Measurements from ENCODE around the gene TLR9. TPM values are rescaled to one million over a fixed set of nuclear protein-coding genes. Genes with fewer than 3 reads are reported as not detected.

TLR9 gene
- total RNA-seq, 1 donor from 2014 or later = 0.50 TPM

DNA sequence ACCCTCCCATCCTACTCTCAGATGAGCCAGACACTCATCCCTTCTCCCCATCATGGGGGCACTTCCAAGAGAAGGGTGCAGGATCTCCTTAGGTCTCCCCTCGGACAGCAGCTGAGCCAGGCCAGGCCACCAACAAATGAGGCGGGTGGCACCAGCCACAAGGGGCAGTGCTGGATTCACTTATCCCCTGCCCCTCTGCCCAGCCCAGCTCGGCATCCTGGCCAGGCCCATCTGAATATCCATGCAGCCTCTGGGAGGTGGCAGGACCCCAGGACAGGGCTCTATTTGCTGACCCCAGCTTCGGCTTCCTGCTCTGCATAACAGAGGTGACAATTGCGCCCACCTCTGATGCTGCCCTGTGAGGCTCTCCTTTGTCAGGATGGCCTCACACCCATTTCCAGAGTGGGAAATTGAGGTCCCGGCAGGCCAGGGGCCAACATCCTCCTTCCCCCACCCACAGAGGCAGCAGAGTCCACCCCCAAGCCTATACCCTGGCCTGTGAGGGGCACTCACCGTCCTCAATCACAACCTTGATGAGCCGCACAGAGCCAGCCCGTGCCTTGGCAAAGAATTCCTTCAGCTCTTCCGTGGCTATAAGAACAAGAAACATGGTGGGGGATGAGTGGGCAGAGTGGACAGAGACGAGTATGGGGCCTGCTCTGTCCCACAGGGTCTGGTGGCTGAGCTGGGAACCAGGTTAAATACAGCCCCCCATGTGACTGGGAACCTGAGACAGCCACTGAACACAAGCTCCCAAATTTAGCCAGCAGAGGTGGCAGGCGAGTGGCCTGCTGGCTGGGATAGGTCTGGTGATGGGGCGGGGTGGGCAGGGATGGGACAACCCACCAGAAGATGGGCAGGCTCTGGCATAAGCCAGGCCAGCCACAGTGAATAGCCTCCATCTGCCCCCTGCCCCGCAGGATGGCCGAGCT is 9.3 kb upstream of the TLR9 start:
- Mint-ChIP-seq H3K36me3 (ENCODE audit: low read depth) (peaks cover 46% of the 10 kb centered on the region), H3K27me3 (ENCODE audit: low read depth) (no peaks in the 10 kb centered on the region), H3K4me3 (ENCODE audit: low read depth) (no peak overlapping the region), H3K4me1 (ENCODE audit: low read depth) (peaks cover 31% of the 10 kb centered on the region), H3K9me3 (no peaks in the 10 kb centered on the region), H3K27ac (no peak overlapping the region)
- intact Hi-C loops (cut with micrococcal nuclease) = no loop called here
- DNase-seq (ENCODE audit: low spot score) = no peak

DNA sequence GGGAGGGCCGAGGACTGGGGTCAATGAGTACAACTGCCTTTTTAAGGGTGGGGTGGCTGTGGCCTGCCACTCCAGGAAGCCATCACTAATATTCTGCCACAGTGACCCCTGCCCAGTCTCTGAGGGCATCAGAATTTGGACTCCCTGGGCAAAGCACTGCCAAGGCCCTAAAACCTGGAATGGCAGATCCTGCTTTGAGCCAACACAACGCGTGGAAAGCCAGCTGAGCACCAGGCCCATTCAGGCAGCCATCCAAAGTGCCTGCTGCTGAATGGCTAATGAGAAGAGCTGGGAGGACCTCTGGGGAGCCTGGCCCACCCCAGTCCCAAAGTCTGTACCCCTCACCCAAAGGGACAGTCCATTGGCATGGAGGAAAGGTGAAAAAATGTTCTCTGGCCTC is 8.5 kb upstream of the TLR9 start:
- intact Hi-C loops (cut with micrococcal nuclease) = no loop called here
- no peak overlapping the region for H3K27ac Mint-ChIP-seq
- no peak overlapping the region for H3K4me3 Mint-ChIP-seq (ENCODE audit: low read depth)
- no peak for DNase-seq (ENCODE audit: low spot score)
- no peaks in the 10 kb centered on the region for H3K9me3 Mint-ChIP-seq
- no peaks in the 10 kb centered on the region for H3K27me3 Mint-ChIP-seq (ENCODE audit: low read depth)
- H3K4me1 Mint-ChIP-seq (ENCODE audit: low read depth) = peaks cover 30% of the 10 kb centered on the region
- peaks cover 48% of the 10 kb centered on the region for H3K36me3 Mint-ChIP-seq (ENCODE audit: low read depth)

DNA sequence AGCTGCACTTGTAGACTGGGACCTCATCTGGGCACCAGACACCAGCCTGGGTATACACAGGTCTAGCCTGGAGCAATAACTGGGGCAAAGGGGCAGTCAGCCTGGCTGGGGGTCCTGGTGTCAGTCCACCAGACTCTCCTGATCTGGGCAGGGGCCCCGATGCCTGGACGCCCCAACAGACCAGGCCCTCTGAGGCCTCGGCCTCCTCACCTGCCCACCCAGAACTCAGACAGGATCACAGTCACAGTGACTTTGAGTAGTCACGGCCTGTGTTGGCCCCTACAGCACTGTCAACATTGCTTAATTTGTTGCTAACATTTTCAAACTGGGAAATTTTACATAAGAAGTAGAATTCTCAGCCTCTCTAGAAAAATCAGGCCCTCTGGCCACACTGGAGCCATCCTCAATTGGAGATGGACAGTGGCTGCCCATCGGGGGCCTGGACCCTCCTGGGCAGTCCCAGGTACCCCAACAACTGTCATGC is 7.7 kb upstream of the TLR9 start:
- Mint-ChIP-seq H3K9me3 (no peaks in the 10 kb centered on the region), H3K4me3 (ENCODE audit: low read depth) (no peak overlapping the region)
- DNase-seq (ENCODE audit: low spot score) = no peak

DNA sequence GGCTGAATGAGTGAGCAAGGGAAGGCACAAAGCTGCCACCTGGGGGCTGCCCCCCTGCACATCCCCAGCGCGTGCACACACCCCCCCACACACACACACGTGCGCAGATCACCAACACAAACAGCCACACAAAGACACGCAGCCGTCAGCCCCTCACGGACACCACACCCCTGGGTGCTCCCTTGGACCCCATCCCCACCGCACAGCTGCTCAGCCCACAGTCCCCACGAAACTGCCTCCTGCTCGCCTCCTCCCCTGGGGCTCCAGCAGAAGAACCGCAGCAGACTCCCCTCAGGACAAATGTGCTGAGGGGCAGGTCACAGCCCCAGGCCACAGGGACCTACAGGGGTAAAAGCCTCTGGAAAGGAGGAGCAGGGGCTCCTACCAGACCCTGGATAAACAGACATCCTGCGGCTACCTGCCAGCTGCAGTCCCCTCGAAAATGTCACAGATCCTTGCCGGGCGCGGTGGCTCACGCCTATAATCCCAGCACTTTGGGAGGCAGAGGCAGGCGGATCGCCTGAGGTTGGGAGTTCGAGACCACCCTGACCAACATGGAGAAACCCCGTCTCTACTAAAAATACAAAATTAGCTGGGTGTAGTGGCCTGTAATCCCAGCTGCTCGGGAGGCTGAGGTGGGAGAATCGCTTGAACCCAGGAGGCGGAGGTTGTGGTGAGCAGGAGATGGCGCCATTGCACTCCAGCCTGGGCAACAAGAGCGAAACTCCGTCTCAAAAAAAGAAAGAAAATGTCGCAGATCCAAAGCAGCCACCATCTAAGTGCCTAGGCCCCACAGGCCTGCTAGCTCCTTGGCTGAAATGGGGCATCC is 7.0 kb upstream of the TLR9 start:
- Mint-ChIP-seq H3K36me3 (ENCODE audit: low read depth) (peaks cover 52% of the 10 kb centered on the region), H3K4me1 (ENCODE audit: low read depth) (peaks cover 21% of the 10 kb centered on the region), H3K4me3 (ENCODE audit: low read depth) (no peak overlapping the region), H3K27ac (no peak overlapping the region), H3K27me3 (ENCODE audit: low read depth) (no peaks in the 10 kb centered on the region), H3K9me3 (no peaks in the 10 kb centered on the region)
- DNase-seq (ENCODE audit: low spot score) = no peak
- intact Hi-C loops (cut with micrococcal nuclease) = no loop called here

More for the DNA sequence above, 7.7 kb upstream of the TLR9 start:
- peaks cover 26% of the 10 kb centered on the region for H3K4me1 Mint-ChIP-seq (ENCODE audit: low read depth)
- intact Hi-C loops (cut with micrococcal nuclease) = no loop called here
- H3K27me3 Mint-ChIP-seq (ENCODE audit: low read depth) = no peaks in the 10 kb centered on the region
- peak overlapping the region; percentile 17 for H3K27ac Mint-ChIP-seq
- H3K36me3 Mint-ChIP-seq (ENCODE audit: low read depth) = peaks cover 48% of the 10 kb centered on the region

DNA sequence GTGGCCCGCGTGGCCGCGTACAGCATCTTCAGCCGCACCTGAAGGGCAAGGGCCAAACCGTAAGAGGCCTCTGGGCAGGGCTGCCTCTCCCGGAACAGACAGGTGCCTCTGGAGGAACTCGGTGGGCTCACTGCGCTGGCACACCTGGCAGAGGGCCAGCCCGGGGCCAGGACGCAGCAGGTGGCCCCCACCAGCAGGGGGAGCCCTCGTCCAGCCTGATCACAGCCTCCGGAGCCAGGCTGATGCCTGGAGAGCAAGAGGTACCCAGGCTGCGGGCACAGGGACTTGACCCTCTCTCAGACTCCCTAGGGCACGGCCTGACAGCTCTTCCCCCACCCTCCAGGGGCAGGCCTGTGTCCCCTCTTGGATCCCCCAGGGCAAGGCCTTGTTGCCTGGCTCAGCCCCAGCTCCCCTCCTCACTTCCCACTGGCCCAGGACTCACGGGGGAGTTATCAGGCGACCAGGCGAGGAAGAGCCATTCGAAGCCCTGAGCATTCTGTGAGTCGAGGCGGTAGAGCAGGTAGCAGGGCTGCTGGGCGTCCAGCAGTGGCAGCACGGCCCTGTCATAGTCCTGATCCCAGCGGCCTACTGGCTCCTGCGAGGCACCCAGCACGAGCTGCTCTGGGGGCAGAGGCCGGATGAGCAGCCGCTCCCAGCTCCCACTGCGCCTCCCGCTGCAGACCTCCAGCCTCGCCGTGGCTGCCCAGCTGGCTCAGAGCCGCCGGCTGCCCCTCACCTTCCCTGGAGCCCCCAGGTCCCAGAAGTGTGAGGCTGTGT is 6.2 kb upstream of the TLR9 start:
- H3K4me1 Mint-ChIP-seq (ENCODE audit: low read depth) = peaks cover 19% of the 10 kb centered on the region
- DNase-seq (ENCODE audit: low spot score) = peak; percentile 75
- no peaks in the 10 kb centered on the region for H3K9me3 Mint-ChIP-seq
- peaks cover 52% of the 10 kb centered on the region for H3K36me3 Mint-ChIP-seq (ENCODE audit: low read depth)
- intact Hi-C loops (cut with micrococcal nuclease) = loop anchor here (1.0 kb wide), 1 partner anchor 108 kb away; no protein-coding TSS in a partner anchor
- no peaks in the 10 kb centered on the region for H3K27me3 Mint-ChIP-seq (ENCODE audit: low read depth)
- no peak overlapping the region for H3K4me3 Mint-ChIP-seq (ENCODE audit: low read depth)
- peak overlapping the region; percentile 63 for H3K27ac Mint-ChIP-seq

DNA sequence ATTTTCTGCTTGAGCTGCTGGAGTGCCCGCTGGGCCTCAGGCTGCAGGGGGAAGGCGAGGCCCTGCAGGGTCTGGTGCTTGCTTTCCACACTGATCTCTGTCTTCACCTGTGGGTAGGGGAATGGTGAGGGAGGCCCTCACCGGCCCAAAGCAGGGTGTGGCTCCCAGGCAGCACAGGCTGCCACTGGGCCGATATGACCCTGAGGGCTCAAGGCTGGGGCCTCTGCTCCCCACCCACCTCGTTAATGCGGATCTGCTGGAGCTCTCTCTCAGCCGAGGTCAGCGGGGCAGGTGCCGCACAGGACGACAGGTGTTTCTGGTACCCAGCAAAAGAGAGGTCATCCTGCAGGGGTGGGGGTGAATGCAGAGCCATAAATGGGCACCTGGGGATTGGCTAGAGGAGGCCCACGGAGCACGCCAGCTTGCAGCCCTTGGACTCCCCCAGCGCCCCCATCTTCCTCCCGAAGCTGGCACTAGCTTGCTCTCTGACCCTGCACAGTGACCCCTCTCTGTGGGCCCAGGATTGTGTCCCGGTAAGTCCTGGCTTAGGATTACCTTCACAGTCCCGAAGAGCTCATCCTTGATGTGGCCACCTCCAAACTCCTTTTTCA is 5.5 kb upstream of the TLR9 start:
- H3K27me3 Mint-ChIP-seq (ENCODE audit: low read depth) = no peaks in the 10 kb centered on the region
- H3K36me3 Mint-ChIP-seq (ENCODE audit: low read depth) = peaks cover 52% of the 10 kb centered on the region
- no peak for DNase-seq (ENCODE audit: low spot score)
- no peak overlapping the region for H3K27ac Mint-ChIP-seq
- H3K4me1 Mint-ChIP-seq (ENCODE audit: low read depth) = peaks cover 21% of the 10 kb centered on the region
- no peak overlapping the region for H3K4me3 Mint-ChIP-seq (ENCODE audit: low read depth)
- intact Hi-C loops (cut with micrococcal nuclease) = loop anchor here (1.0 kb wide), 1 partner anchor 108 kb away; no protein-coding TSS in a partner anchor
- no peaks in the 10 kb centered on the region for H3K9me3 Mint-ChIP-seq

DNA sequence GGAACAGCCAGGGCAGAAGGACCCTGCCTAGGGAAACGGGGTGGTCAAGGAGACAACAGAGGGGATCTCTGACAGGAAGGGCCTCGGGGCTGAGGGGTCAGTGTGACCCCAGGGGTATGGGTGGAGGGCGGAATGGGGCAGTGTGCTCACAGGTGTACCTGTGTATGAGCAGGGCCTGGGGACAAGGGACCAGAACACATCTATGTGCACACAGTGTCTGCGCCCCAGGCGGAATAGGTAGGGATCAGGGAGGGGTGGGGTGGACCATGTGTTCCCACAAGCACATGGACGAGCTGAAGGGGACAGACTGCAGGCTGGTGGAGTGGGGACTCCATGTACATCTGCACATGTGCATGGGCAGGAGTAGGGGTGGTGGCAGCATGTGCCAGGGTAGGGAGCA is 5.0 kb upstream of the TLR9 start:
- no peak overlapping the region for H3K27ac Mint-ChIP-seq
- peaks cover 26% of the 10 kb centered on the region for H3K4me1 Mint-ChIP-seq (ENCODE audit: low read depth)
- H3K36me3 Mint-ChIP-seq (ENCODE audit: low read depth) = peaks cover 47% of the 10 kb centered on the region

DNA sequence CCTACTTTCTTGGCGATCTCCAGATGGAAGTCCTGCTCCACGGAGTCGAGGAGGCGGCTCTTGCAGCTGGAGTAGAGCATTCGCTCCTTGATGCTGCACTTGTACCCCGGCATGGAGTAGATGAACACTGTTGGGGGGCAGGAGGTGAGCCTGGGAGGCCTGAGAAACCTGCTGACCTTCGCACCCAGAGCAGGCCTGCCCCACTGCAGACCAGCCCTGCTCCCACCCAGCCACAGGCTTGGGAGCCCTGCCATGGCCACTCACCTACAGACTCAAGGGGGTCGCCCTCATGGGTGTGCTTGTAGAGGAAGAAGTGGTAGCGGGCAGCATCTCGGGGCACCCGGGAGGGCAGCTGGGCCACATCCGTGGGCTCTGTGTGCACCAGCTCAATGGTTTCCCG is 4.2 kb upstream of the TLR9 start:
- Mint-ChIP-seq H3K27me3 (ENCODE audit: low read depth) (no peaks in the 10 kb centered on the region), H3K27ac (no peak overlapping the region), H3K4me1 (ENCODE audit: low read depth) (peaks cover 29% of the 10 kb centered on the region), H3K36me3 (ENCODE audit: low read depth) (peaks cover 45% of the 10 kb centered on the region), H3K9me3 (no peaks in the 10 kb centered on the region), H3K4me3 (ENCODE audit: low read depth) (no peak overlapping the region)
- DNase-seq (ENCODE audit: low spot score) = no peak
- intact Hi-C loops (cut with micrococcal nuclease) = no loop called here

More for the DNA sequence above, 5.0 kb upstream of the TLR9 start:
- no peak for DNase-seq (ENCODE audit: low spot score)
- H3K4me3 Mint-ChIP-seq (ENCODE audit: low read depth) = no peak overlapping the region
- H3K9me3 Mint-ChIP-seq = no peaks in the 10 kb centered on the region
- intact Hi-C loops (cut with micrococcal nuclease) = no loop called here
- H3K27me3 Mint-ChIP-seq (ENCODE audit: low read depth) = no peaks in the 10 kb centered on the region

DNA sequence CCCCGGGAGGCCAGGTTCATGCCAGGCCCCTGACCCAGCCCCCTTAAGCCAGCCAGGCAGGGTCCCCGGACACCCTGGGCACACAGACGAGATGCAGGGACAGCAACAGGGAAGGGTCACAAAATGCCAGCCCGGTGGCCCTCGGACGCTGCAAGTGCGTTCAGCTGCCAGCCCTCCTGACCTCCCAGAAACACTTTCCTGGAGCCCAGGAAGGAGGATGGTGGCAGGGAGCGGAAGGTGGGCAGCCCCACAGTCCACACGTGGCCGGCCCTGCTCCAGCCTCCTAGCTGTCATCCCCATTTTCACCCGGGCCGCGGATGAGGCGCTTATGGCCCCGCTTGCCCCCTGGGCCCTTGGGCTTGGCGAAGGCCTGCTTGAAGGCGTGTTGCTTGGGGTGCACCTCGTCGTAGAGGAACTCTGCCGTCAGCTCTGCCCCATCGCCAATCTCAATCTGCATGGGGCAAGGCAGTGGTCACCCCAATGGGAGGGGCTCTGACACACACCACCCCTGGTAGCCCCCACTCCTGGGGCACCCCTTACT is 3.4 kb upstream of the TLR9 start:
- Mint-ChIP-seq H3K9me3 (no peaks in the 10 kb centered on the region), H3K4me1 (ENCODE audit: low read depth) (peaks cover 28% of the 10 kb centered on the region), H3K4me3 (ENCODE audit: low read depth) (no peak overlapping the region), H3K27ac (no peak overlapping the region), H3K36me3 (ENCODE audit: low read depth) (peaks cover 43% of the 10 kb centered on the region), H3K27me3 (ENCODE audit: low read depth) (no peaks in the 10 kb centered on the region)
- DNase-seq (ENCODE audit: low spot score) = no peak
- intact Hi-C loops (cut with micrococcal nuclease) = no loop called here

DNA sequence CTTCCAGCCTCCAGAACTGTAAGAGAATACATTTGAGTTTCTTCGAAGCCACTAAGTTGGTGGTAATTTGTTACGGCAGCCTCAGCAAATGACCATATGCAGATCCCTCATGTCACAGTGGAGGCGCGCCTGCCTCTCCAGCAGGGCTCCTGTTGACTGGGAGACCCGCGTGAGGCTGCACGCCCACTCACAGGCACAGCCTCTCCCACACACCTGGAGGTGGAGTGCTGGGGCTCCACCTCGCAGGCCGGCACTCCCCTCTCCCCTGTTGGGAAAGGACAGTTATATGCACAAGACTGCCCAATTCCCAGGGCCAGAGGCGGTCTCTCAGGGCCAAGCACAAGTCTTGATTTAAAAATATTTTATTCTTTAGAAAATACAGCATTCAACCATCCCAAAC is 2.8 kb upstream of the TLR9 start:
- Mint-ChIP-seq H3K9me3 (no peaks in the 10 kb centered on the region), H3K27ac (no peak overlapping the region), H3K4me3 (ENCODE audit: low read depth) (no peak overlapping the region), H3K4me1 (ENCODE audit: low read depth) (peaks cover 28% of the 10 kb centered on the region), H3K27me3 (ENCODE audit: low read depth) (no peaks in the 10 kb centered on the region), H3K36me3 (ENCODE audit: low read depth) (peaks cover 39% of the 10 kb centered on the region)
- intact Hi-C loops (cut with micrococcal nuclease) = no loop called here
- no peak for DNase-seq (ENCODE audit: low spot score)

DNA sequence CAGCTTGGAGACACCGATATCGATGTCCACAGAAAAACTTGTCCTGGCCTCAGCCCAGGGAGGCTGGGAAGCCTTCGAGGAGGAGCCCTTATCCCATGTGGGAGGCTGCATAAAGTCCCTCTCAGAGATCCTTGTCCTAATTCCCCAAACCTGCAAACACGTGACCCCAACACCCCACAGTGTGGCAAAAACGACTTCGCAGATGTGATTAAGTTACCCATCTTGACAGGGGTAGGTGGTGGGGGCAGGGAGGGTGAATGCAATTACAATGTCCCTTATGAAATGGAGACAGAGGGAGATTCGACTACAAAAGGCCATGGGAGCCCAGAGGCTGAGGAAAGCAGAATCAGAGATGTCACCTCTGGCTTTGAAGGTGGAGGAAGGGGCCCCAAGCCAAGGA is 2.3 kb upstream of the TLR9 start:
- H3K4me1 Mint-ChIP-seq (ENCODE audit: low read depth) = peaks cover 29% of the 10 kb centered on the region
- peaks cover 38% of the 10 kb centered on the region for H3K36me3 Mint-ChIP-seq (ENCODE audit: low read depth)
- no peak overlapping the region for H3K27ac Mint-ChIP-seq
- H3K9me3 Mint-ChIP-seq = no peaks in the 10 kb centered on the region
- no peaks in the 10 kb centered on the region for H3K27me3 Mint-ChIP-seq (ENCODE audit: low read depth)
- H3K4me3 Mint-ChIP-seq (ENCODE audit: low read depth) = no peak overlapping the region
- DNase-seq (ENCODE audit: low spot score) = no peak
- intact Hi-C loops (cut with micrococcal nuclease) = no loop called here

DNA sequence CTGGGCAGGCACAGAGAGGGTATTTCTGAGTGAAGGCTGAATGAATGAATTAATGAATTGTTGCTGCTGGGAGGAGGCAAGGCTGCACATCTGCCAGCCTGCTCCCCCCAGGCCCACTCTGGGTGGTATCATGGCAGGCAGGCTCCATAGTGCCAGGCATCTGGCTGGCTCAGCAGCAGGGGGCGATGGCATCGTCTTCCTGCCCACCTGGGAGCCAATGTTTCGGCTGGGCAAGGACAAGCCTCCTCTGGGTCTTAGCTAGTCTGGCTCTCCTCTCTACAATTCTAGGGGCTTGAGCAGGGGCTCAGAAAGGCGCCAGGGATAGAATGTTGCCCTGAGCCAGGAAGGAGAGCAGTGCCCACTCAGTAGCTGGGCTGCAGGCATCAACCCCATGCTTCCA is 1.7 kb upstream of the TLR9 start:
- no peaks in the 10 kb centered on the region for H3K9me3 Mint-ChIP-seq
- H3K27me3 Mint-ChIP-seq (ENCODE audit: low read depth) = no peaks in the 10 kb centered on the region
- intact Hi-C loops (cut with micrococcal nuclease) = no loop called here
- no peak for DNase-seq (ENCODE audit: low spot score)
- H3K4me1 Mint-ChIP-seq (ENCODE audit: low read depth) = peaks cover 35% of the 10 kb centered on the region
- H3K27ac Mint-ChIP-seq = peak overlapping the region; percentile 76
- H3K4me3 Mint-ChIP-seq (ENCODE audit: low read depth) = no peak overlapping the region
- H3K36me3 Mint-ChIP-seq (ENCODE audit: low read depth) = peaks cover 34% of the 10 kb centered on the region
